NCI-H1092 treated with DMSO at 0.1 percent for 48 hours (cell line): ENCODE data around the gene LMF1.

Experiments used
- DNase-seq: peaks from one replicate; lab custom pipeline; 2025; lab: John Stamatoyannopoulos, UW

LMF1 gene

GRCh38 chr16:984736-985636 is 14.2 kb upstream of the LMF1 start:
- DNase-seq: no peak

GRCh38 chr16:984121-984694 is 13.4 kb upstream of the LMF1 start:
- no peak for DNase-seq

- DNase-seq: no peak
Measured at GRCh38 chr16:983044-984030, 12.6 kb upstream of the LMF1 start.

- no peak for DNase-seq
Measured at GRCh38 chr16:982145-983043, 11.6 kb upstream of the LMF1 start.

DNA sequence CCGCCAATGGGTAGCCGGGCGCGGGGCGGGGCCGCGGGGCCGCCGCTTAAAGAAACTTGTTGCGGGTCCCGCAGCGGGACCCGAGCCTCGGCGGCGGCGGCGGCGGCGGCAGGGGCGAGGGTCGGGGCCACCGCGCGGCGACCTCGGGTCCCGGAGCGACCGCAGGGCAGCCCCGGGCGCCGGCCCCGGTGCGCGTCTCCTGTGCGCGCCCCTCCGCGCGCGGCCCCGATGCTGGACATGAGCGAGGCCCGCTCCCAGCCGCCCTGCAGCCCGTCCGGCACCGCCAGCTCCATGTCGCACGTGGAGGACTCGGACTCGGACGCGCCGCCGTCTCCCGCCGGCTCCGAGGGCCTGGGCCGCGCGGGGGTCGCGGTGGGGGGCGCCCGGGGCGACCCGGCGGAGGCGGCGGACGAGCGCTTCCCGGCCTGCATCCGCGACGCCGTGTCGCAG is 10.9 kb upstream of the LMF1 start, which contains the start of gene SOX8:
Gene SOX8, plus strand, starts transcription at position 76 of the 450 bp plus-strand sequence. Its CDS starts 153 bp downstream, at position 229.
- DNase-seq: no peak

DNA sequence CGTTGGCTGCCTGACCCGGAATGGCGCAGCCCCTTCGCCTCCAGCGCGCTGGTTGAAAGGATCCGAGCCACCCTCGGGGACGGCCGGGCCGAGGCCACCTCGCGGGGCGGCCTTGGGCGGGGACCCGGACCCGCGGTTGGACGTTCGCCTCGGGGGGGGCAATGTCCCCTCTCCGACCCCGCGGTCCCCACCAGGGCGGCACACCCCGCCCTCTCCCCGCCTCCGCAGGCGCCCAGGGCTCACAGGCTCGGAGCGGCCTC is 9.7 kb upstream of the LMF1 start:
- DNase-seq: no peak

GRCh38 chr16:979859-980594 is 9.2 kb upstream of the LMF1 start:
- no peak for DNase-seq

DNA sequence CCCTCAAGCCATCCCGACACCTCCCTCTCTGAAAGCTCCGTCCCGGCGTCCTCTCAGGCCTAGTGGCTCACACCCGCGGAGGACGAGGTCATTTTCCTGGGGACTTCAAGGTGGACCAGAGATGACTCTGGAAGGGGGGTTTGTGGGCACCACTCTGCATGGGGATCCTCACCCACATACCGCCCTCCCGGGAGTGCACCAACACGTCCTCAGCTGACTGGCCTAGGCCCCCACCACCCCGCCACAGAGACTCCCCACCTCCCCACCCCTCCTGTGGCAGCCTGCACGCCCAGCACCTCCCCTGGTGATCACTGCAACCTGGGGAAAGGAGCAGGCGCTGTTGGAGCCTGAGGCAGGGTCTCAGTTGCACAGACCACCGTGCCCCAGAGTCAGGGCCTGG is 8.4 kb upstream of the LMF1 start:
- no peak for DNase-seq

GRCh38 chr16:978403-978802 is 7.6 kb upstream of the LMF1 start:
- no peak for DNase-seq

- no peak for DNase-seq
Measured at GRCh38 chr16:977896-978295, 7.1 kb upstream of the LMF1 start.

GRCh38 chr16:977081-977701 is 6.4 kb upstream of the LMF1 start:
- DNase-seq: no peak

- DNase-seq: no peak
Measured at GRCh38 chr16:976389-976931, 5.7 kb upstream of the LMF1 start.

DNA sequence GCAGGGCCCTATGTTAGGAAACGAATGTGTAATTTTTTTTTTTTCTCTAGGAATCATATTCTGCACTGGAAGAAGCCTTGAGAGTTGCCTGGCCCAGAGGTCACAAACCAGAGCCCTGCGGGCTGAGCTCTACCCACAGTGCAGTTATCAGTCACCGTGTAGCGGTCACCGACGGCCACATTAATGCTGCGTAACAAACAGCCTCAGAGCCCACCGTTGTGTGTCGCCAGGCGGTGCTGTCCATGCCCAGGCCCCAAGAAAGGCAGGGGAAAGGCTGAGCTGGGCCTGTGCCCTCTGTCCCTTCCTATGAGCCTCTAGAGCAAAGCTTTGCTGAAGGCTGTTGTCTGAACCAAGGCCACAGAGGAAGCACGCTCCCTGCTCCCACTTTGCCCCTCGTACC is 4.5 kb upstream of the LMF1 start:
- DNase-seq: no peak

- DNase-seq: no peak
Measured at GRCh38 chr16:974611-975261, 4.0 kb upstream of the LMF1 start.

DNA sequence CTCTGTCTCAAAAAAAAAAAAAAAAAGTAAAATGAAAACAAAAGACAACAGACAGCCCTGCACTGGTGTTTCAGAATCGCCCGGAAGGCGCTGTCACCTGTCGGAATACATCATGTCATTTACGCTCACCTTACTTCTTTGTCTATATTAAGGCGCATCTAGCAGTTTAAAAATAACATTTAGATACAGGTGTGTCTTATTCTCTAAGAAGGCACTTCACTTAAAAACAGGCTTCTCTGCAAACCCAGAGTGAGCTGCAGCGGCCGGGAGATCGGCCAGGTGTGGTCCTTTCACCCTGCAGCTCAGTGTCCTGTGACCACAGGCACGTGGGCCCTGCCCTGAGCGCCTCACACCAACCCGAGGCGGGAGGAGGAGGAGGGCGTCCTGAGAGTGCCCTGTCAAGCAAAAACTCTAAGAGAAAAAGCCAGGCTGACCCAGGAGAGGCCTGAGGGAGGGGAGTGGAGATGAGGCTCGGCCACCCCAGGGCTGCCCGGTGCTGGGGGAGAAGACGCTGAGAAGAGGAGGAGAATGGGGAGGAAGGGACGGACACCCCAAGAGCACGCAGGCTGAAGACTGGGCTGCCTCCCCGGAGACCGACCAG is 3.3 kb upstream of the LMF1 start:
- DNase-seq: no peak

DNA sequence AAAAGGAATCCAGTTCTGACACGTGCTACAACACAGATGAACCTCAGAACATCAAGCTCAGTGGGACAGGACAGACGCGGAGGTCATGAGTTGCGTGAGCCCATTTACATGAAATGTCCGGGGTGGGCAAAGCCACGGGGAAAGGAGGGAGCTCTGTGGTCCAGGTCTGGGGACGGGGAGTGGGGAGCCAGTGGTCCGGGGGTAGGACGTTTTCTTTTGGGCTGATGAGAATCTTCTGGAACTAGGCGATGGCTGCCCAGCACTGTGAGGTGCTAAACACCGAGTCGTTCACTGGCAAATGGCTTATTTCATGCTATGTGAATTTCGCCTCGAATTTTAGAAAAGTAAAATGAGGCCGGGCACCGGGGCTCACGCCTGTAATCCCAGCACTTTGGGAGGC is 2.6 kb upstream of the LMF1 start:
- DNase-seq: no peak

GRCh38 chr16:972316-973002 is 1.7 kb upstream of the LMF1 start:
- no peak for DNase-seq

DNA sequence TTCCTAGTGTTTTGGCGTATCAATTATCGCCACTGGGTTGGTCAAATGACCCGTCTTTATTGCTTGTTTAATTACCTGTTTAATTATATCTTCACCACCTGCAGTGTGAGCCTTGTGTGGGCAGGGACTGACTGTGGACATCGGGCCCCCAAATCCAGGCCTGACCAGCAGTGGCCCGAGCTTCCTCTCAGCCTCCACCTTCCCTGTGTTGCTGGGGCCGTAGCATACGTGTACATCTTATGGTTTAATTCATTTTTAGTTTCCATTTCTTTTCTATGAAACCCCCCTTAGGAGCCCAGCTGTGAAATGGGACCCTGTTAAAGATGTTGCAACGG is 1.2 kb upstream of the LMF1 start:
- DNase-seq: no peak

DNA sequence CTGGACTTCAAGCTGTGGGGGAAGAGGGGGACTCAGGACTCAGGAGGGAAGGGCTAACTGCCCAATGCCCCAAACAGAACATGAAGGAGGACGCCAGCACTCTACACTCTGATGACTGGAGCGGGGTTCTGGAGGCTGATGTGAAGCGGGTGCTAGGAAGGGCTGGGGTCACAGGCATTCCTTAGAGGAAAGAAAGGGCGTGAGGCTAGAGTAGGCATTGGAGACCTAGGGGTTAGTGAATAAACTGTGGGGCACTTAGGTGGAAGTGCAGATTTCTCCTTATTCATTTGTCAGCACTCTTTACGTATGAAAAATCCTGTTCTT is 760 bp upstream of the LMF1 start:
- no peak for DNase-seq
